Gastrocnemius medialis (tissue), 4 donors: ENCODE data around the gene SYCN. TPM values are rescaled to one million over a fixed set of nuclear protein-coding genes. Genes with fewer than 3 reads are reported as not detected.

Experiments
- ATAC-seq, 2 donors: fragments of 150-250 bp; one replicate each; pipeline ENCODE4 v1.9.1; 2016
- DNase-seq, 2 donors: peaks; one replicate each; pipeline ENCODE4 v3.0.0-alpha.2; 2019
- H3K27ac ChIP-seq, 4 donors: fragments of 200-600 bp; sonication (generic); 1 replicate in 1 of 4; 2 replicates in 3 of 4; pipeline ENCODE4 v1.5.1; 2016 to 2018; ENCODE audit warnings: mild to moderate bottlenecking in 2 of 4, moderate library complexity in 1 of 4
- H3K27me3 ChIP-seq, 3 donors: fragments of 200-600 bp; sonication (generic) in 2 of 3; 1 replicate in 1 of 3; 2 replicates in 2 of 3; pipeline versions ENCODE4 v1.5.1 to v1.6.0; 2016 to 2019; ENCODE audit warnings: mild to moderate bottlenecking in 1 of 3, moderate library complexity in 1 of 3
- H3K36me3 ChIP-seq, 2 donors: fragments of 200-600 bp; sonication (generic) in 1 of 2; one replicate each; pipeline ENCODE4 v1.5.1; 2017 to 2018
- H3K4me1 ChIP-seq, 2 donors: fragments of 200-600 bp; sonication (generic) in 1 of 2; one replicate each; pipeline ENCODE4 v1.5.1; 2016 to 2017; ENCODE audit warnings: mild to moderate bottlenecking in 2 of 2
- H3K4me3 ChIP-seq, 4 donors: fragments of 200-600 bp; sonication (generic) in 3 of 4; 1 replicate in 1 of 4; 2 replicates in 3 of 4; pipeline ENCODE4 v1.5.1; 2016 to 2019; ENCODE audit warnings: mild to moderate bottlenecking in 2 of 4
- H3K9me3 ChIP-seq, 3 donors: fragments of 200-600 bp; sonication (generic) in 2 of 3; 1 replicate in 1 of 3; 2 replicates in 2 of 3; pipeline ENCODE4 v1.5.1; 2016 to 2019
- CTCF ChIP-seq, 5 experiments: fragments of 450-650 bp in 3 of 5; fragments of 200-600 bp in 2 of 5; sonication (generic) in 2 of 5; IDR thresholded peaks in 4 of 5; conservative IDR thresholded peaks in 1 of 5; 1 replicate in 4 of 5; 2 replicates in 1 of 5; pipeline ENCODE4 v1.5.1; 2016 to 2019; ENCODE audit warnings: antibody characterized with exemption in 5 of 5, mild to moderate bottlenecking in 3 of 5, moderate library complexity in 3 of 5
- POLR2A ChIP-seq, 2 donors: fragments of 450-650 bp; IDR thresholded peaks; one replicate each; pipeline ENCODE4 v1.6.1; 2017; ENCODE audit warnings: antibody characterized with exemption in 2 of 2, mild to moderate bottlenecking in 2 of 2, moderate library complexity in 2 of 2
- in situ Hi-C, 4 donors: fragments of 200-750 bp; cut with MboI; loops; one replicate each; pipeline versions ENCODE4 v1.15.0 to v1.8.0; 2017; ENCODE audit warnings: low sequenced_read_pairs in 4 of 4
- intact Hi-C: fragments of 100-400 bp; cut with DNase I; formaldehyde crosslinking; loops from one replicate; pipeline ENCODE4 v1.15.1; 2023; ENCODE audit warnings: low total_unique reads
- total RNA-seq, 4 donors: library from RNA; depleted of rRNA; stranded (reverse); fragments of >200 nt; gene quantifications; one replicate each; pipeline versions ENCODE4 v1.1.0 to v1.2.3, GENCODE V29; 2016

SYCN gene
- total RNA-seq, 4 donors from 2014 or later = not detected

GRCh38 chr19:39240421-39240820 is 36.4 kb upstream of the SYCN start:
- intact Hi-C loops (no loop called here), in situ Hi-C loops (no loop called here)
- no peaks in the 10 kb centered on the region for H3K36me3 ChIP-seq

GRCh38 chr19:39238944-39239343 is 34.9 kb upstream of the SYCN start:
- DNase-seq = no peak
- ATAC-seq = no peak
- H3K4me1 ChIP-seq = no peaks in the 10 kb centered on the region
- no peaks in the 10 kb centered on the region for H3K36me3 ChIP-seq
- intact Hi-C loops (no loop called here), in situ Hi-C loops (no loop called here)
- H3K27ac ChIP-seq = no peak overlapping the region
- TF ChIP-seq CTCF (IDR thresholded peaks at IDR 0.05 in 4 of 5, conservative IDR thresholded peaks at IDR 0.05 in 1 of 5) (no peak), POLR2A (IDR thresholded peaks at IDR 0.05) (no peak)
- no peaks in the 10 kb centered on the region for H3K9me3 ChIP-seq
- peaks cover 5 to 7% (median 7%) of the 10 kb centered on the region in 3 donors for H3K27me3 ChIP-seq
- H3K4me3 ChIP-seq = no peak overlapping the region

More at GRCh38 chr19:39240421-39240820, 36.4 kb upstream of the SYCN start:
- TF ChIP-seq POLR2A (IDR thresholded peaks at IDR 0.05) = no peak
- no peak for TF ChIP-seq CTCF (IDR thresholded peaks at IDR 0.05 in 4 of 5, conservative IDR thresholded peaks at IDR 0.05 in 1 of 5)
- DNase-seq (no peak), ATAC-seq (no peak)
- Histone ChIP-seq H3K4me1 (no peaks in the 10 kb centered on the region), H3K27me3 (peaks cover 5 to 8% (median 7%) of the 10 kb centered on the region in 3 donors), H3K27ac (no peak overlapping the region), H3K4me3 (no peak overlapping the region), H3K9me3 (no peaks in the 10 kb centered on the region)

GRCh38 chr19:39238209-39238608 is 34.1 kb upstream of the SYCN start:
- no peaks in the 10 kb centered on the region for H3K36me3 ChIP-seq
- no peak for ATAC-seq
- peaks cover 5 to 13% (median 7%) of the 10 kb centered on the region in 3 donors for H3K27me3 ChIP-seq
- in situ Hi-C loops = no loop called here
- intact Hi-C loops = no loop called here
- H3K4me1 ChIP-seq = no peaks in the 10 kb centered on the region
- no peak overlapping the region for H3K4me3 ChIP-seq
- H3K27ac ChIP-seq = no peak overlapping the region
- H3K9me3 ChIP-seq = no peaks in the 10 kb centered on the region
- TF ChIP-seq CTCF (IDR thresholded peaks at IDR 0.05 in 4 of 5, conservative IDR thresholded peaks at IDR 0.05 in 1 of 5) = no peak
- no peak for TF ChIP-seq POLR2A (IDR thresholded peaks at IDR 0.05)
- DNase-seq = no peak

GRCh38 chr19:39237200-39238184 is 33.4 kb upstream of the SYCN start:
- intact Hi-C loops = no loop called here

More at GRCh38 chr19:39237200-39238184, 33.4 kb upstream of the SYCN start:
- H3K4me1 ChIP-seq = no peaks in the 10 kb centered on the region
- H3K4me3 ChIP-seq = no peak overlapping the region
- no peaks in the 10 kb centered on the region for H3K9me3 ChIP-seq
- TF ChIP-seq CTCF (IDR thresholded peaks at IDR 0.05 in 4 of 5, conservative IDR thresholded peaks at IDR 0.05 in 1 of 5) (no peak), POLR2A (IDR thresholded peaks at IDR 0.05) (no peak)
- in situ Hi-C loops = no loop called here
- no peaks in the 10 kb centered on the region for H3K36me3 ChIP-seq
- ATAC-seq (no peak), DNase-seq (no peak)
- no peak overlapping the region for H3K27ac ChIP-seq
- H3K27me3 ChIP-seq = peaks cover 5 to 13% (median 7%) of the 10 kb centered on the region in 3 donors
